RCC 7860 (cell line): ENCODE results near the gene MAN1B1.
"Not testable (repeated sequence)": the region's sequence is repeated elsewhere in the genome, so short reads cannot be mapped to it uniquely, and the experiment has no call there.

Source experiments
- DNase-seq: peaks from one replicate; pipeline ENCODE4 v3.0.0-alpha.2; 2015; ENCODE audit warnings: low spot score
- FAIRE-seq: peaks from 2 replicates; lab custom pipeline; 2012; peaks lifted over from hg19 to GRCh38; lab: Jason Lieb, UNC

The MAN1B1 gene

GRCh38 chr9:137110147-137110910 is 23.5 kb downstream of the MAN1B1 start:
- DNase-seq, result no peak
- FAIRE-seq, result no peak

- no peak for FAIRE-seq
- no peak for DNase-seq
Measured at GRCh38 chr9:137110911-137111787, 24.4 kb downstream of the MAN1B1 start.

GRCh38 chr9:137111788-137112563 is 25.2 kb downstream of the MAN1B1 start:
- FAIRE-seq (no peak), DNase-seq (no peak)

- DNase-seq (no peak), FAIRE-seq (no peak)
Measured at GRCh38 chr9:137112564-137113384, 26.0 kb downstream of the MAN1B1 start.

GRCh38 chr9:137113385-137114159 is 26.8 kb downstream of the MAN1B1 start:
- FAIRE-seq (no peak), DNase-seq (no peak)

- FAIRE-seq, result no peak
Measured at GRCh38 chr9:137114220-137114612, 27.4 kb downstream of the MAN1B1 start.

GRCh38 chr9:137114613-137115393 is 28.0 kb downstream of the MAN1B1 start, which contains the start of gene DPP7:
TSS of gene DPP7 (minus strand) at chr9:137114733. CDS start at chr9:137114713, 20 bp downstream.
- FAIRE-seq (no peak), DNase-seq (peak; percentile 28)

More at GRCh38 chr9:137114220-137114612, 27.4 kb downstream of the MAN1B1 start:
- DNase-seq, result no peak

GRCh38 chr9:137115394-137116026 is 28.7 kb downstream of the MAN1B1 start:
- DNase-seq (no peak), FAIRE-seq (no peak)

- FAIRE-seq (no peak), DNase-seq (no peak)
Measured at GRCh38 chr9:137116027-137116507, 29.3 kb downstream of the MAN1B1 start.

GRCh38 chr9:137116728-137117127 is 29.9 kb downstream of the MAN1B1 start:
- FAIRE-seq, result no peak

GRCh38 chr9:137117269-137117731 is 30.5 kb downstream of the MAN1B1 start:
- DNase-seq (no peak), FAIRE-seq (no peak)

More at GRCh38 chr9:137116728-137117127, 29.9 kb downstream of the MAN1B1 start:
- no peak for DNase-seq

- not testable (repeated sequence) for DNase-seq, FAIRE-seq
Measured at GRCh38 chr9:137118092-137118603, 31.4 kb downstream of the MAN1B1 start.

GRCh38 chr9:137121927-137122795 is 35.4 kb downstream of the MAN1B1 start:
- not testable (repeated sequence) for DNase-seq, FAIRE-seq

- DNase-seq, FAIRE-seq: not testable (repeated sequence)
Measured at GRCh38 chr9:137122796-137123467, 36.1 kb downstream of the MAN1B1 start.

- FAIRE-seq, result no peak
- DNase-seq, result no peak
Measured at GRCh38 chr9:137123468-137123837, 36.7 kb downstream of the MAN1B1 start.

GRCh38 chr9:137123952-137124462 is 37.2 kb downstream of the MAN1B1 start:
- FAIRE-seq, result not testable (repeated sequence)
- DNase-seq, result peak; percentile 20
